Upper lobe of right lung (tissue), 1 donor: Measurements from ENCODE around the gene FGF13. TPM values are rescaled to one million over a fixed set of nuclear protein-coding genes. Genes with fewer than 3 reads are reported as not detected.

Experiments used
- ATAC-seq: fragments of 200-7000 bp; cut with Tn5 transposase; one replicate; pipeline ENCODE4 v1.9.1; 2020; ENCODE audit warnings: mild to moderate bottlenecking, moderate library complexity
- DNase-seq: peaks from one replicate; pipeline ENCODE4 v3.0.0-alpha.2; 2020
- H3K27ac ChIP-seq: fragments of 200-600 bp; one replicate; pipeline ENCODE4 v1.8.0; 2022
- H3K27me3 ChIP-seq: fragments of 200-600 bp; one replicate; pipeline ENCODE4 v1.8.0; 2022; ENCODE audit warnings: mild to moderate bottlenecking
- H3K36me3 ChIP-seq: fragments of 200-600 bp; one replicate; pipeline ENCODE4 v1.8.0; 2022
- H3K4me1 ChIP-seq: fragments of 200-600 bp; one replicate; pipeline ENCODE4 v1.8.0; 2022
- H3K4me3 ChIP-seq: fragments of 200-600 bp; one replicate; pipeline ENCODE4 v1.8.0; 2022; ENCODE audit warnings: mild to moderate bottlenecking
- H3K9me3 ChIP-seq: fragments of 200-600 bp; one replicate; pipeline ENCODE4 v1.8.0; 2022
- intact Hi-C: fragments of 100-400 bp; cut with DNase I; formaldehyde crosslinking; loops from one replicate; pipeline ENCODE4 v1.11.0; 2022
- total RNA-seq: library from RNA; stranded (reverse); fragmentation: NEBNext Ultra II Directional; extraction: Animal tissue kit (Norgen Biotek cat#: 25700); gene quantifications from one replicate; pipeline ENCODE4 v1.2.1, GENCODE V29; 2021
- TF ChIP-seq, protein P1 (sequence below): fragments of 200-600 bp; IDR thresholded peaks from one replicate; pipeline ENCODE4 v1.8.0; 2022; ENCODE audit warnings: antibody characterized with exemption
- donor health status: DM: no; HTN: yes; CAD: no; lungs with severe emphysema.

FGF13 gene
- total RNA-seq, 1 donor from 2014 or later, result 3.2 TPM

GRCh38 chrX:138745196-138745595, 33.7 kb upstream of the FGF13 start:
- ATAC-seq (peak; percentile 71), DNase-seq (no peak)
- TF ChIP-seq, protein P1, sequence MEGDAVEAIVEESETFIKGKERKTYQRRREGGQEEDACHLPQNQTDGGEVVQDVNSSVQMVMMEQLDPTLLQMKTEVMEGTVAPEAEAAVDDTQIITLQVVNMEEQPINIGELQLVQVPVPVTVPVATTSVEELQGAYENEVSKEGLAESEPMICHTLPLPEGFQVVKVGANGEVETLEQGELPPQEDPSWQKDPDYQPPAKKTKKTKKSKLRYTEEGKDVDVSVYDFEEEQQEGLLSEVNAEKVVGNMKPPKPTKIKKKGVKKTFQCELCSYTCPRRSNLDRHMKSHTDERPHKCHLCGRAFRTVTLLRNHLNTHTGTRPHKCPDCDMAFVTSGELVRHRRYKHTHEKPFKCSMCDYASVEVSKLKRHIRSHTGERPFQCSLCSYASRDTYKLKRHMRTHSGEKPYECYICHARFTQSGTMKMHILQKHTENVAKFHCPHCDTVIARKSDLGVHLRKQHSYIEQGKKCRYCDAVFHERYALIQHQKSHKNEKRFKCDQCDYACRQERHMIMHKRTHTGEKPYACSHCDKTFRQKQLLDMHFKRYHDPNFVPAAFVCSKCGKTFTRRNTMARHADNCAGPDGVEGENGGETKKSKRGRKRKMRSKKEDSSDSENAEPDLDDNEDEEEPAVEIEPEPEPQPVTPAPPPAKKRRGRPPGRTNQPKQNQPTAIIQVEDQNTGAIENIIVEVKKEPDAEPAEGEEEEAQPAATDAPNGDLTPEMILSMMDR, result peak; percentile 58
- Histone ChIP-seq H3K4me1 (no peaks in the 10 kb centered on the region), H3K4me3 (no peak overlapping the region), H3K36me3 (no peaks in the 10 kb centered on the region), H3K27ac (no peak overlapping the region), H3K27me3 (no peaks in the 10 kb centered on the region), H3K9me3 (no peaks in the 10 kb centered on the region)
- intact Hi-C loops, result no loop called here

- ATAC-seq (no peak), DNase-seq (no peak)
- H3K9me3 ChIP-seq, result no peaks in the 10 kb centered on the region
- no peak overlapping the region for H3K27ac ChIP-seq
- H3K27me3 ChIP-seq, result no peaks in the 10 kb centered on the region
- no peak overlapping the region for H3K4me3 ChIP-seq
- intact Hi-C loops, result no loop called here
- no peaks in the 10 kb centered on the region for H3K4me1 ChIP-seq
- no peaks in the 10 kb centered on the region for H3K36me3 ChIP-seq
- TF ChIP-seq, protein P1, result no peak
These were observed 30.7 kb upstream of the FGF13 start for GRCh38 chrX:138742217-138742616.

- TF ChIP-seq, protein P1, result no peak
- Histone ChIP-seq H3K27me3 (no peaks in the 10 kb centered on the region), H3K9me3 (no peaks in the 10 kb centered on the region), H3K27ac (no peak overlapping the region), H3K36me3 (no peaks in the 10 kb centered on the region), H3K4me3 (no peak overlapping the region), H3K4me1 (no peaks in the 10 kb centered on the region)
- intact Hi-C loops, result no loop called here
- ATAC-seq, result no peak
- no peak for DNase-seq
These were observed 28.8 kb upstream of the FGF13 start for GRCh38 chrX:138740341-138740740.

DNA sequence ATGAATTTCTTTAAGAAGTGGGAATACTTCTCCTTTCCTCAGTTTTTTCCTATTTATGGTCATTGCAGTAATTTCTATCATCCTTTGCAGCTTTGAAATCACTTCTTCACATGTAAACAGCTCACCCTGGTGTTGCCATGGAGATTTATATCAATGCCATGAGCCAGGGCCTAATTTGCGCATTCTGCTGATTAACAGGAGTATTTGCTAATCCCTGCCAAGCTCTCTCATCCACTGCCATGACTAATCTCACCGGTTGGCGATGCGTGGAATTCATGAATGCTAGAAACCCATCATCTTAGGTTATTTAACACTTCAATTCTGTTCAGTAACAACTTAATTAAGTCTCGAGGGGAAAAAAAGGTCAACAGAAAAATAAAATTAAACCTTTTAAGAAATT, 11.8 kb upstream of the FGF13 start:
- no peaks in the 10 kb centered on the region for H3K36me3 ChIP-seq
- DNase-seq (no peak), ATAC-seq (no peak)
- intact Hi-C loops, result no loop called here
- no peak overlapping the region for H3K4me3 ChIP-seq
- TF ChIP-seq, protein P1, result no peak
- H3K4me1 ChIP-seq, result no peaks in the 10 kb centered on the region
- no peaks in the 10 kb centered on the region for H3K27me3 ChIP-seq
- H3K9me3 ChIP-seq, result no peaks in the 10 kb centered on the region
- H3K27ac ChIP-seq, result no peak overlapping the region

- DNase-seq (no peak), ATAC-seq (no peak)
- Histone ChIP-seq H3K4me1 (no peaks in the 10 kb centered on the region), H3K9me3 (no peaks in the 10 kb centered on the region), H3K36me3 (no peaks in the 10 kb centered on the region), H3K4me3 (no peak overlapping the region), H3K27ac (no peak overlapping the region), H3K27me3 (no peaks in the 10 kb centered on the region)
- intact Hi-C loops, result no loop called here
- TF ChIP-seq, protein P1, result no peak
These were observed 7.9 kb upstream of the FGF13 start for GRCh38 chrX:138719396-138719795.

DNA sequence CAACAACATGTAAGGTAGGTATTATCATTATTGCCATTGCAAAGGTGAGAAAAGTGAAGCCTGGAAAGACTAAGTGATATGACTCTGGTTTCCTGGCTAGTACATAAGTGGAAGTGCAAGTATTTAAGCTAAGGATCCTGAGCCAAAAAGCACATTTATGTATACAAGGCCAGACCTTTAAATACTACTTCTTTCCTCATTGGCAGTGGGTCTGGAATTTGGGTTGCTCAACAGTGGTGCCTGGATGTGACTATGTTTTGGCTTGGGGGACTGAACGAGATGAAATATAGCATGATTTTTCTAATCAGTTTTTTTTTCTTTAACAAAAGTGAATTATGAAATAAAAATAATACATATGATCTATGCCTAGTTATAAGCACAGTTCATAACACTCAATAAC, 7.4 kb upstream of the FGF13 start:
- Histone ChIP-seq H3K36me3 (no peaks in the 10 kb centered on the region), H3K27ac (no peak overlapping the region), H3K9me3 (no peaks in the 10 kb centered on the region), H3K27me3 (no peaks in the 10 kb centered on the region), H3K4me1 (no peaks in the 10 kb centered on the region), H3K4me3 (no peak overlapping the region)
- no peak for ATAC-seq
- no peak for DNase-seq
- TF ChIP-seq, protein P1, result no peak
- intact Hi-C loops, result no loop called here
